ENCODE results near the gene AKAP10. TPM values are rescaled to one million over a fixed set of nuclear protein-coding genes. Genes with fewer than 3 reads are reported as not detected.

AKAP10 gene
- total and polyA plus RNA-seq, 2 of the 8 experiments (the other 6 are each of a cell fraction or from before 2014, with no cell fraction given) = 13.3 to 27.0 TPM

- TF ChIP-seq, protein P1, sequence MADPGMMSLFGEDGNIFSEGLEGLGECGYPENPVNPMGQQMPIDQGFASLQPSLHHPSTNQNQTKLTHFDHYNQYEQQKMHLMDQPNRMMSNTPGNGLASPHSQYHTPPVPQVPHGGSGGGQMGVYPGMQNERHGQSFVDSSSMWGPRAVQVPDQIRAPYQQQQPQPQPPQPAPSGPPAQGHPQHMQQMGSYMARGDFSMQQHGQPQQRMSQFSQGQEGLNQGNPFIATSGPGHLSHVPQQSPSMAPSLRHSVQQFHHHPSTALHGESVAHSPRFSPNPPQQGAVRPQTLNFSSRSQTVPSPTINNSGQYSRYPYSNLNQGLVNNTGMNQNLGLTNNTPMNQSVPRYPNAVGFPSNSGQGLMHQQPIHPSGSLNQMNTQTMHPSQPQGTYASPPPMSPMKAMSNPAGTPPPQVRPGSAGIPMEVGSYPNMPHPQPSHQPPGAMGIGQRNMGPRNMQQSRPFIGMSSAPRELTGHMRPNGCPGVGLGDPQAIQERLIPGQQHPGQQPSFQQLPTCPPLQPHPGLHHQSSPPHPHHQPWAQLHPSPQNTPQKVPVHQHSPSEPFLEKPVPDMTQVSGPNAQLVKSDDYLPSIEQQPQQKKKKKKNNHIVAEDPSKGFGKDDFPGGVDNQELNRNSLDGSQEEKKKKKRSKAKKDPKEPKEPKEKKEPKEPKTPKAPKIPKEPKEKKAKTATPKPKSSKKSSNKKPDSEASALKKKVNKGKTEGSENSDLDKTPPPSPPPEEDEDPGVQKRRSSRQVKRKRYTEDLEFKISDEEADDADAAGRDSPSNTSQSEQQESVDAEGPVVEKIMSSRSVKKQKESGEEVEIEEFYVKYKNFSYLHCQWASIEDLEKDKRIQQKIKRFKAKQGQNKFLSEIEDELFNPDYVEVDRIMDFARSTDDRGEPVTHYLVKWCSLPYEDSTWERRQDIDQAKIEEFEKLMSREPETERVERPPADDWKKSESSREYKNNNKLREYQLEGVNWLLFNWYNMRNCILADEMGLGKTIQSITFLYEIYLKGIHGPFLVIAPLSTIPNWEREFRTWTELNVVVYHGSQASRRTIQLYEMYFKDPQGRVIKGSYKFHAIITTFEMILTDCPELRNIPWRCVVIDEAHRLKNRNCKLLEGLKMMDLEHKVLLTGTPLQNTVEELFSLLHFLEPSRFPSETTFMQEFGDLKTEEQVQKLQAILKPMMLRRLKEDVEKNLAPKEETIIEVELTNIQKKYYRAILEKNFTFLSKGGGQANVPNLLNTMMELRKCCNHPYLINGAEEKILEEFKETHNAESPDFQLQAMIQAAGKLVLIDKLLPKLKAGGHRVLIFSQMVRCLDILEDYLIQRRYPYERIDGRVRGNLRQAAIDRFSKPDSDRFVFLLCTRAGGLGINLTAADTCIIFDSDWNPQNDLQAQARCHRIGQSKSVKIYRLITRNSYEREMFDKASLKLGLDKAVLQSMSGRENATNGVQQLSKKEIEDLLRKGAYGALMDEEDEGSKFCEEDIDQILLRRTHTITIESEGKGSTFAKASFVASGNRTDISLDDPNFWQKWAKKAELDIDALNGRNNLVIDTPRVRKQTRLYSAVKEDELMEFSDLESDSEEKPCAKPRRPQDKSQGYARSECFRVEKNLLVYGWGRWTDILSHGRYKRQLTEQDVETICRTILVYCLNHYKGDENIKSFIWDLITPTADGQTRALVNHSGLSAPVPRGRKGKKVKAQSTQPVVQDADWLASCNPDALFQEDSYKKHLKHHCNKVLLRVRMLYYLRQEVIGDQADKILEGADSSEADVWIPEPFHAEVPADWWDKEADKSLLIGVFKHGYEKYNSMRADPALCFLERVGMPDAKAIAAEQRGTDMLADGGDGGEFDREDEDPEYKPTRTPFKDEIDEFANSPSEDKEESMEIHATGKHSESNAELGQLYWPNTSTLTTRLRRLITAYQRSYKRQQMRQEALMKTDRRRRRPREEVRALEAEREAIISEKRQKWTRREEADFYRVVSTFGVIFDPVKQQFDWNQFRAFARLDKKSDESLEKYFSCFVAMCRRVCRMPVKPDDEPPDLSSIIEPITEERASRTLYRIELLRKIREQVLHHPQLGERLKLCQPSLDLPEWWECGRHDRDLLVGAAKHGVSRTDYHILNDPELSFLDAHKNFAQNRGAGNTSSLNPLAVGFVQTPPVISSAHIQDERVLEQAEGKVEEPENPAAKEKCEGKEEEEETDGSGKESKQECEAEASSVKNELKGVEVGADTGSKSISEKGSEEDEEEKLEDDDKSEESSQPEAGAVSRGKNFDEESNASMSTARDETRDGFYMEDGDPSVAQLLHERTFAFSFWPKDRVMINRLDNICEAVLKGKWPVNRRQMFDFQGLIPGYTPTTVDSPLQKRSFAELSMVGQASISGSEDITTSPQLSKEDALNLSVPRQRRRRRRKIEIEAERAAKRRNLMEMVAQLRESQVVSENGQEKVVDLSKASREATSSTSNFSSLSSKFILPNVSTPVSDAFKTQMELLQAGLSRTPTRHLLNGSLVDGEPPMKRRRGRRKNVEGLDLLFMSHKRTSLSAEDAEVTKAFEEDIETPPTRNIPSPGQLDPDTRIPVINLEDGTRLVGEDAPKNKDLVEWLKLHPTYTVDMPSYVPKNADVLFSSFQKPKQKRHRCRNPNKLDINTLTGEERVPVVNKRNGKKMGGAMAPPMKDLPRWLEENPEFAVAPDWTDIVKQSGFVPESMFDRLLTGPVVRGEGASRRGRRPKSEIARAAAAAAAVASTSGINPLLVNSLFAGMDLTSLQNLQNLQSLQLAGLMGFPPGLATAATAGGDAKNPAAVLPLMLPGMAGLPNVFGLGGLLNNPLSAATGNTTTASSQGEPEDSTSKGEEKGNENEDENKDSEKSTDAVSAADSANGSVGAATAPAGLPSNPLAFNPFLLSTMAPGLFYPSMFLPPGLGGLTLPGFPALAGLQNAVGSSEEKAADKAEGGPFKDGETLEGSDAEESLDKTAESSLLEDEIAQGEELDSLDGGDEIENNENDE (IDR thresholded peaks at IDR 0.05; ENCODE audit: insufficient replicate concordance, low read length) = no peak
- TF ChIP-seq SP1 (IDR thresholded peaks at IDR 0.05; ENCODE audit: low read depth, low read length) (no peak), POLR2AphosphoS5 (IDR thresholded peaks at IDR 0.05; ENCODE audit: low read depth, low read length) (no peak), BACH1 (IDR thresholded peaks at IDR 0.05; ENCODE audit: low read length) (no peak), CTCF (IDR thresholded peaks at IDR 0.05; ENCODE audit: control extremely low read depth in 1 of 3, insufficient read depth in 1 of 3, low read depth in 1 of 3, low read length in 3 of 3) (no peak), FOSL1 (IDR thresholded peaks at IDR 0.05; ENCODE audit: insufficient read depth, low read depth, low read length) (no peak)
- TF ChIP-seq, protein P2, sequence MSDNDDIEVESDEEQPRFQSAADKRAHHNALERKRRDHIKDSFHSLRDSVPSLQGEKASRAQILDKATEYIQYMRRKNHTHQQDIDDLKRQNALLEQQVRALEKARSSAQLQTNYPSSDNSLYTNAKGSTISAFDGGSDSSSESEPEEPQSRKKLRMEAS (IDR thresholded peaks at IDR 0.05) = no peak
Measured at GRCh38 chr17:19905502-19905901, 72.1 kb downstream of the AKAP10 start (continued).

Data from H1 (cell line).